ENCODE results near the gene MYO1F. TPM values are rescaled to one million over a fixed set of nuclear protein-coding genes. Genes with fewer than 3 reads are reported as not detected.

MYO1F gene
- total and polyA plus RNA-seq, 2 of the 13 experiments (the other 11 are each of a cell fraction or from before 2014, with no cell fraction given): 0.09 to 0.13 TPM

DNA sequence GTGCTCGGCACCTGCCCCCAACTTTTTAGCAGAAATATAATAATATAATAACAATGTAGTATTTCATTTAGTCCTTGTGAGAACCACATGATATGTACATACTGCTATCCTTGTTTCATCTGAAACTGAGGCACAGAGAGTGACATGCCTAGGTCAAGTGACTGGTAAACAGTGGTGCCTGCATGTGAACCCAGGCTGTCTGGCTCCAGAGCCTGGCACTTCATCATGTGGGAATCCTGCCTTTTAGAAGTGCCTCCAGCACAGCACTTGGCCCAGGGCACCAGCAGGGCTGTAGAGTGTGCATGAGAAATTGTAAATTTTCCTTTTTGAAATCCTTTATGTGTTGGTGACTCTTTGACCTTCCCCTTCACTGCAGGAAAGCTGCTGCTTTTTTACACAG, 102.2 kb downstream of the MYO1F start:
- no peak for ATAC-seq
- no peaks in the 10 kb centered on the region for H3K9me3 ChIP-seq (ENCODE audit: low read length)
- CTCF ChIA-PET (ENCODE audit: low intra/inter-chr PET ratio, low total read pairs): no interaction called here
- no peaks in the 10 kb centered on the region for H3K4me1 ChIP-seq (ENCODE audit: insufficient read depth, low read length)
- no peak for TF ChIP-seq ZMAT3 (CRISPR knock-in tag; conservative IDR thresholded peaks at IDR 0.05)
- no peak for TF ChIP-seq RELA (CRISPR knock-in tag; IDR thresholded peaks at IDR 0.05)
- no peak for TF ChIP-seq NFKBIZ (CRISPR knock-in tag; IDR thresholded peaks at IDR 0.05)
- no peak for TF ChIP-seq ZZZ3 (CRISPR knock-in tag; IDR thresholded peaks at IDR 0.05; ENCODE audit: borderline replicate concordance)
- no peak for TF ChIP-seq TBP (CRISPR knock-in tag; IDR thresholded peaks at IDR 0.05)
- TF ChIP-seq CREM (IDR thresholded peaks at IDR 0.05): no peak
- TF ChIP-seq CREM (CRISPR knock-in tag; IDR thresholded peaks at IDR 0.05): no peak
- no peak for TF ChIP-seq ZNF30 (CRISPR knock-in tag; IDR thresholded peaks at IDR 0.05)
- TF ChIP-seq KLF9 (CRISPR knock-in tag; IDR thresholded peaks at IDR 0.05; ENCODE audit: low read depth): no peak
- no peak for TF ChIP-seq ZNF501 (CRISPR knock-in tag; IDR thresholded peaks at IDR 0.05)
- no peak overlapping the region for H3K4me2 ChIP-seq (ENCODE audit: low read depth, low read length)
- peaks cover 26% of the 10 kb centered on the region; the same call in 1 of the 2 replicates for H4K20me1 ChIP-seq (ENCODE audit: insufficient read depth, low read length)
- in situ Hi-C loops (cut with HindIII; ENCODE audit: extremely low pct_ligation_motif_present, low pct_unique_long_range_greater_than_20kb) (no loop called here), intact Hi-C loops (cut with micrococcal nuclease; ENCODE audit: unreplicated experiment) (no loop called here)
- H3K79me2 ChIP-seq (ENCODE audit: insufficient read depth, low read length): peaks cover 48% of the 10 kb centered on the region
- H3K36me3 ChIP-seq (replicated peaks in 1 of 2; ENCODE audit: control insufficient read depth in 1 of 2, insufficient read depth in 2 of 2, low read length in 2 of 2): peaks cover 42 to 83% of the 10 kb centered on the region in 2 experiments
- FAIRE-seq: no peak
- no TSS peak for BruUV-seq (replicated peaks)
- no peak overlapping the region for H2AFZ ChIP-seq (ENCODE audit: low read length)
- WGBS (ENCODE audit: low lambda C conversion rate): 100% methylated on average over 1 of the region's 1 CpG
- POLR2A ChIA-PET: no interaction called here
- H3K27me3 ChIP-seq (ENCODE audit: control insufficient read depth in 1 of 2, insufficient read depth in 2 of 2, low read length in 2 of 2): no peaks in the 10 kb centered on the region
- no peak overlapping the region for H3K4me3 ChIP-seq (replicated peaks in 1 of 3; ENCODE audit: insufficient read depth in 1 of 3, low read depth in 2 of 3, low read length in 3 of 3)
- no peak for DNase-seq (ENCODE audit: low spot score)
- no peak overlapping the region for H3K27ac ChIP-seq (ENCODE audit: extremely low read length, insufficient read depth, low read length)
- no peak overlapping the region for H3K9ac ChIP-seq (ENCODE audit: insufficient read depth, low read depth, low read length)

DNA sequence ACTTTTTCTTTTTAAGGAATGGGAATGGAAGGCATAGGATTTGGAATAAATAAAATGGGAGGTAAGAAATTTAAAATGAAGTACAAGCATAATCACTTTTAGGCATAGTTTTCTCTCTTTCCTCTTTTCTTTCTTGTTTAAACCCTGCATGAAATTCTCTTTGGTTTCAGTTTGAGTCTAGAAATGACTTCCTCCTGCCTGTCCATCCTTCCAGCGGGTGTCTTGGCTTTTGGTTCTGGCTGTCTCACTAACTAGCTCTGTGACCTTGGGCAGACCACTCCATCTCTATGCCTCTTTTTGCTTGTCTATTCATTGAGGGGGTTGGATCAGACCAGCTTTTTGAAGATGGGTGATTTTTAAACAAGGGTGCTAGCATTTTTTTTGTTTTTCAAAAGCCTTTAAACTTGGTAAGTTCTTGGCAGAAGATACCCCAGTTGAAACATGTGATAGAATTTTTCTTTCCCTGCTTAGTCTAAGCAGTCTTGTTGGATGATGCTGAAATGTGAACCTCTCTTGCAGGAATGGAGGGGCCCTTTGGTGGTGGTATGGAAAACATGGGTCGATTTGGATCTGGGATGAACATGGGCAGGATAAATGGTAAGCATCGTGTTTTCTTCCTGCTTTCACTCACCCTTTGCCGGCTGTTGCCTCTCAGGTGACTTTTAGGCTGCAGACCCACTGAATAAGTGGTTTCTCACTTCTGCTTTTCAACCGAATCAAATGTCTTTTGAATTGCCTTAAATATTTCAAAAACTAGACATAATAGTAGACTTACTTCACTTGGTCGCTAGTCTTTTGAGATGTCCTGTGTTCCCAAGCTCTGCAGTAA, 103.4 kb downstream of the MYO1F start:
- no peaks in the 10 kb centered on the region for H3K9me3 ChIP-seq (ENCODE audit: low read length)
- in situ Hi-C loops (cut with HindIII; ENCODE audit: extremely low pct_ligation_motif_present, low pct_unique_long_range_greater_than_20kb) (no loop called here), intact Hi-C loops (cut with micrococcal nuclease; ENCODE audit: unreplicated experiment) (no loop called here)
- H3K9ac ChIP-seq (ENCODE audit: insufficient read depth, low read depth, low read length): no peak overlapping the region
- FAIRE-seq (no peak), ATAC-seq (no peak), DNase-seq (ENCODE audit: low spot score) (no peak)
- 93% methylated on average over 6 of the region's 6 CpGs for WGBS (ENCODE audit: low lambda C conversion rate)
- ChIA-PET POLR2A (no interaction called here), CTCF (ENCODE audit: low intra/inter-chr PET ratio, low total read pairs) (no interaction called here)
- no TSS peak for BruUV-seq (replicated peaks)
- peaks cover 46% of the 10 kb centered on the region for H3K79me2 ChIP-seq (ENCODE audit: insufficient read depth, low read length)
- no peak overlapping the region for H3K4me3 ChIP-seq (replicated peaks in 1 of 3; ENCODE audit: insufficient read depth in 1 of 3, low read depth in 2 of 3, low read length in 3 of 3)
- no peaks in the 10 kb centered on the region for H3K27me3 ChIP-seq (ENCODE audit: control insufficient read depth in 1 of 2, insufficient read depth in 2 of 2, low read length in 2 of 2)
- peaks cover 24% of the 10 kb centered on the region for H4K20me1 ChIP-seq (ENCODE audit: insufficient read depth, low read length)
- H3K4me2 ChIP-seq (ENCODE audit: low read depth, low read length): no peak overlapping the region
- H3K36me3 ChIP-seq (replicated peaks in 1 of 2; ENCODE audit: control insufficient read depth in 1 of 2, insufficient read depth in 2 of 2, low read length in 2 of 2): peaks cover 49 to 90% of the 10 kb centered on the region in 2 experiments
- H2AFZ ChIP-seq (ENCODE audit: low read length): no peak overlapping the region
- H3K27ac ChIP-seq (ENCODE audit: extremely low read length, insufficient read depth, low read length): no peak overlapping the region
- no peaks in the 10 kb centered on the region for H3K4me1 ChIP-seq (ENCODE audit: insufficient read depth, low read length)
- TF ChIP-seq, protein P1, sequence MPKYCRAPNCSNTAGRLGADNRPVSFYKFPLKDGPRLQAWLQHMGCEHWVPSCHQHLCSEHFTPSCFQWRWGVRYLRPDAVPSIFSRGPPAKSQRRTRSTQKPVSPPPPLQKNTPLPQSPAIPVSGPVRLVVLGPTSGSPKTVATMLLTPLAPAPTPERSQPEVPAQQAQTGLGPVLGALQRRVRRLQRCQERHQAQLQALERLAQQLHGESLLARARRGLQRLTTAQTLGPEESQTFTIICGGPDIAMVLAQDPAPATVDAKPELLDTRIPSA (CRISPR knock-in tag; IDR thresholded peaks at IDR 0.05; ENCODE audit: borderline replicate concordance): no peak
- TF ChIP-seq, protein P2, sequence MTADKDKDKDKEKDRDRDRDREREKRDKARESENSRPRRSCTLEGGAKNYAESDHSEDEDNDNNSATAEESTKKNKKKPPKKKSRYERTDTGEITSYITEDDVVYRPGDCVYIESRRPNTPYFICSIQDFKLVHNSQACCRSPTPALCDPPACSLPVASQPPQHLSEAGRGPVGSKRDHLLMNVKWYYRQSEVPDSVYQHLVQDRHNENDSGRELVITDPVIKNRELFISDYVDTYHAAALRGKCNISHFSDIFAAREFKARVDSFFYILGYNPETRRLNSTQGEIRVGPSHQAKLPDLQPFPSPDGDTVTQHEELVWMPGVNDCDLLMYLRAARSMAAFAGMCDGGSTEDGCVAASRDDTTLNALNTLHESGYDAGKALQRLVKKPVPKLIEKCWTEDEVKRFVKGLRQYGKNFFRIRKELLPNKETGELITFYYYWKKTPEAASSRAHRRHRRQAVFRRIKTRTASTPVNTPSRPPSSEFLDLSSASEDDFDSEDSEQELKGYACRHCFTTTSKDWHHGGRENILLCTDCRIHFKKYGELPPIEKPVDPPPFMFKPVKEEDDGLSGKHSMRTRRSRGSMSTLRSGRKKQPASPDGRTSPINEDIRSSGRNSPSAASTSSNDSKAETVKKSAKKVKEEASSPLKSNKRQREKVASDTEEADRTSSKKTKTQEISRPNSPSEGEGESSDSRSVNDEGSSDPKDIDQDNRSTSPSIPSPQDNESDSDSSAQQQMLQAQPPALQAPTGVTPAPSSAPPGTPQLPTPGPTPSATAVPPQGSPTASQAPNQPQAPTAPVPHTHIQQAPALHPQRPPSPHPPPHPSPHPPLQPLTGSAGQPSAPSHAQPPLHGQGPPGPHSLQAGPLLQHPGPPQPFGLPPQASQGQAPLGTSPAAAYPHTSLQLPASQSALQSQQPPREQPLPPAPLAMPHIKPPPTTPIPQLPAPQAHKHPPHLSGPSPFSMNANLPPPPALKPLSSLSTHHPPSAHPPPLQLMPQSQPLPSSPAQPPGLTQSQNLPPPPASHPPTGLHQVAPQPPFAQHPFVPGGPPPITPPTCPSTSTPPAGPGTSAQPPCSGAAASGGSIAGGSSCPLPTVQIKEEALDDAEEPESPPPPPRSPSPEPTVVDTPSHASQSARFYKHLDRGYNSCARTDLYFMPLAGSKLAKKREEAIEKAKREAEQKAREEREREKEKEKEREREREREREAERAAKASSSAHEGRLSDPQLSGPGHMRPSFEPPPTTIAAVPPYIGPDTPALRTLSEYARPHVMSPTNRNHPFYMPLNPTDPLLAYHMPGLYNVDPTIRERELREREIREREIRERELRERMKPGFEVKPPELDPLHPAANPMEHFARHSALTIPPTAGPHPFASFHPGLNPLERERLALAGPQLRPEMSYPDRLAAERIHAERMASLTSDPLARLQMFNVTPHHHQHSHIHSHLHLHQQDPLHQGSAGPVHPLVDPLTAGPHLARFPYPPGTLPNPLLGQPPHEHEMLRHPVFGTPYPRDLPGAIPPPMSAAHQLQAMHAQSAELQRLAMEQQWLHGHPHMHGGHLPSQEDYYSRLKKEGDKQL (CRISPR knock-in tag; IDR thresholded peaks at IDR 0.05; ENCODE audit: low read depth): no peak
- TF ChIP-seq CHD4 (IDR thresholded peaks at IDR 0.05; ENCODE audit: borderline replicate concordance, low read length): no peak

Data from HepG2 (cell line).